HG02798 (cell line): Measurements from ENCODE around the gene MCTP1.

ENCODE experiments used
- ATAC-seq: cut with Tn5 transposase; IDR thresholded peaks from one replicate; pipeline ENCODE4 v1.9.1; 2021; ENCODE audit warnings: mild to moderate bottlenecking; ENCODE audit not compliant: unreplicated experiment, poor library complexity

Gene MCTP1

DNA sequence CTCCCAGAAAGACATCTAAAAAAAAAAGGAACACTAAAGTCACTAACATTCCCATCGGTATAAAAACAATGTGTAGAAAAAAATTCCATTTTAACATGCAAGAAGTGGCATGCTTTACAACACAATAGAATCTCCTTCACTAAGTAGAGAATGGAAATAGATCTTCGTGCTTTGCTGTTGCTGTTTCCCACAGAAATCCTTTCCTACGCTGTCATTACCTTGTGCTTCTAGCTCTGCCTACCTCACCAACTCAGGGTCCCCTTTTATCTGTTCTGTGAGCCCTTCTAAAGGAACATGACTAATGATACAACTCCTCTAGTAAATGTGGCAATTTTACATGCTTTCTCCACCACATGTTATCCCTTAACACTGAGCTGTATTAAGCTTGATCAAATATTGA is 202.9 kb downstream of the MCTP1 start:
- ATAC-seq: peak; percentile 0

DNA sequence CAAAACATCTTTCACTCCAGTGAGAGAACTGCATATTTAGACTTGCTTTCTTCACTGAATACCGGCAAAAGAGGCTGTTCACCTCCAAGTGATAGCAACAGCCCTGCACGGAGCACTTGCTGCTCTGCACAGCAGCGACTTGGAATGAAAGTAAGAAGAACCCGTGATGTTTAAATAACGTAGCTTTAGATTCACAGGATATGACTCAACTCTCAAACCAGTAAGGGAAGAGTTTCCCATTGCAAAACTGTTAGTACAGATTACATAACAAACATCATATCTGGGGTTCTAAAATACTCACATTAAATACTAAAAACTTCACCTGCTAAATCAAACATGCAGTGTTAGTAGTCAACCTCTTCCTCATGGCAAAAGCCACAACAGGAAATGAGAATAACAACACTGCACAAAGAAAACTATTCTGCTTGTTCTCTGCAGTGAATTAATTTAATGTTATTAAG is 203.4 kb downstream of the MCTP1 start:
- peak; percentile 92 for ATAC-seq

DNA sequence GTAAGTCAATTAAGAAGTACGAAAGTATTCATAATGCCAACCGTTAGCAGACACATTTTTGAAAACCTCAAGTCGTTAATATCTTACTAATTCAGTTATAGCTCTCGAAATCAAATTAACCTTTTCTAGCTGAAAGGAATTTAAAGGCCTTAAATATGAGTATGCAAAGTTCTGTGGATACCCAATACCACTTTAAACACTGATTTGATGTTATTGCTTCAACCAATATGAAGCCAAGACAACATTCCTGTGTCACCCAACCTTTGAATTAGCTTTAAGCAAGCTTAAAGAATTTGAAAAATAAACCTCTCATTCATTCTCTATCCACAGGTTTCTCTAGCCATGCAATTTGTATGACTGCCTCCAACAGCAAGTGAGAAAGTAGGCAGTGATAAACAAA is 204.5 kb downstream of the MCTP1 start:
- no peak for ATAC-seq

DNA sequence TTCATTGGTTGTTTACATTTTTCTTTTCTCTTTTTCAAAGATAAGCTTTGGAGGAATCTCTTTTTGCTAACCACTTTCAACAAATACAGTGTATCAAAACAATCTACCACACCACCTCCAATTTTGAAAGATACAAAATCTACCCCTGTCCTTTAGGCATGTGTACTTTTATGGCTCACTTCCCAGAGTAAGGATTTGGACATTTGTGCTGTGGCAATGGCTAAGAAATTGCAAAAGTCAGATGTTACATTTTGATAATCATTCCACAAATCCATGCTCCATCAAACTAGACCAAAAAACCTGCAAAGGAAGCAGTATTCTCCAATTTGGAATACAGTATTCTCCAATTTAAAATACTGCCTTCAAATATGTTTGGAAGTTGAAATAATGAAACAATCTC is 204.9 kb downstream of the MCTP1 start:
- ATAC-seq: no peak

DNA sequence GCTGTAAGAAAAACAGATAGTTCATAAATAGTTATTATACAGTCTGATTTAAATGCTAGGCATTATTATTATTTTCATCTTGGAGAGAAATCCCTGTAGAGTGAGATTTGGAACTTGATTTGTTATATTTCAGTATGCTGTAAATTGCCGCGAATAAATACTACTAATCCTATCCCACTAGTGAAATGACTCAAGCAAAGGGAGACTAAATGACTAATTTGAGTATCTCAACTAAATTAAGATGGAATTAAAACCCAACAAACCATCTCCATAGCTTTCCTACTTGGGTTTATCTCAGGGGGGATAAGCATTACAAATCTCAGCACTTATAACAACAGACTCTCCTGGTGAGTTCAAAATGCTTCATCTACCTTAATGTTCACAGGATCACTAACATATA is 206.0 kb downstream of the MCTP1 start:
- no peak for ATAC-seq

DNA sequence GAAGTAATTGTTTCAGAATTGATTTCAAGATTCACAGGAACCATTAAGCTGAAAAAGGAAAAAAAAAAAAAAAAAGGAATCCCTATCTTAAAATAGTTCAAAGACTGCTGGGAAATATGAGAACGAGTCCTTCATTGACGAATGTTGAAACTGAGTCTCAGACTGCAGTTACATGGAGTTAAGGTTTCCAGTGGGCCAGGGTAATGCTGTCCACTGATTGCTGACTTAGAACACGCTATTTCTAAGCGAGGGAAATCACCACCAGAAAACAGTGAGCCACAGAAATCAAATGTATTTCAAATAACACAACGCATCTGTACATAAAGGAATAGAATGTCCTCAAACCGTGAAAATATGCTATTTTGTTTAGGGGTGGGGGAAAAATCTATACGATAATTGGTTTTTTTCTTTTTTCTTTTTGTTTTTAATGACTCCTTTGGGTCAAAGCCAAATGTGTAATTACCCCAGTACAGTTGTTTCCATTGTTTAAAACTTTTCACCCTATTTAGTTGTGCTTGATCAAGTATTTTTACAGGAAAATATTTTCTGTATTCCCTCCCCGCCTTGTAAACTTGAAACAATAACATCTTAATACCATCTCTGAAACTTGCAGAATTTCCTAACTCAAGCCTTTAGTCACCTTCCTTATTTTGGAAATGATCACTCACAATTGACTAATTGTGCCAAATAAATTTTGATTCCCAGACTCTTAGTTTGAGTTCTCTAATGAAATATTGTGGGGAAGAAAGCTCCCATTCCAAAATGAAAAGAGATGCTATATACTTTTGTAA is 208.3 kb downstream of the MCTP1 start:
- ATAC-seq: no peak

DNA sequence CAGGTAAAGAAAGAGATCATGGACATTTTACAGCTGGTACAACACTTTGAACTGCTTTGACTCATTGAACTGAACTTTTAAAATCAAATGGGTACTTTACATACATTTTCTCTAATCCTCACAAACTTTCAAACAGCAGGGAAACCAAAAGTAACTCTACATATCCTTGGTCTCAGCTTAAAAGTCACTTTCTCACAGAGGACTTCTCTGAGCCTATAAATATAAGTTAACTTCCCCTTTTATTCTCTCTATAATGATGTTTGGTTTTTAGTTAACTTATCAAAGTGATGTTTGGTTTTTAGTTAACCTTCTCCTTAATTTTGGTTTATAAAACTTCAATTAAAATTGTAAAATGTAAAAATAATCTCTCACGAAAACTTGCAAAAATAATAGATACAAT is 209.8 kb downstream of the MCTP1 start:
- ATAC-seq: peak; percentile 43

DNA sequence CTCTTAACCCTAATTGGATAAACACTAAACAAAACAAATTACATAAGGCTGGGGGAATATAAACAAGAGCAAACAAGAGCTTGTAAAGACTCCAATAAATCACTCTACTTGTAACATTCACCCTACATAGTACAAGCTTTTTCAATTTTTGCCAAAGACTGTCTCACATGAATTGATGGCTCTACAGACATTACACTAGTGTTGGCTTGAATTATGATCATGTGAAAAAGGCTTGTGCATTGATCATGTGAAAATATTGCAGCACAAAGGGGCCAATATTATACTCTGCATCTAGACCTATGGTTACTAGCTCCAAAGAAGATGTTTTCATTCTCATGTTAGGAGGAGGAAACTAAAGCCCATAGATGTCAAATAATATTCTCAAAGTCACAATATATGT is 212.6 kb downstream of the MCTP1 start:
- no peak for ATAC-seq

DNA sequence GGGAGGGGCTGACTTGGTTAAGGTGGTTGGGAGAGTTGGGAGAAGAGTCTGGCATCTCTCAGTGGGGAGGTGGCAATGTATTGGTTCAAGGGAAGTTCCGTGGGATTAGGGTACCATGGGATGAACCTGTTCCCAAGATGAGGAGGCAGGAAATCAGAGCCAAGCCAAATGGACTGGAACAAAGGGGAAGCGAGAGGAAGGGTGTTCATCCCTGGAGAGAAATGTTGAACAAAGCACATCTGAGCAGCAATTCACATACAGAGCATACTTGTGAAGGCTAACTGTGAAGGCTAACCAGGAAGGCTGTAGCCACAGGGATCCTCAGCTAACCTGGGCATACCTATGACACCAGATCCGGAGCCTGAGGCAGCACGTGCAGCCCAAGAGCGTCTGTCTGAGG is 214.0 kb downstream of the MCTP1 start:
- ATAC-seq: no peak

DNA sequence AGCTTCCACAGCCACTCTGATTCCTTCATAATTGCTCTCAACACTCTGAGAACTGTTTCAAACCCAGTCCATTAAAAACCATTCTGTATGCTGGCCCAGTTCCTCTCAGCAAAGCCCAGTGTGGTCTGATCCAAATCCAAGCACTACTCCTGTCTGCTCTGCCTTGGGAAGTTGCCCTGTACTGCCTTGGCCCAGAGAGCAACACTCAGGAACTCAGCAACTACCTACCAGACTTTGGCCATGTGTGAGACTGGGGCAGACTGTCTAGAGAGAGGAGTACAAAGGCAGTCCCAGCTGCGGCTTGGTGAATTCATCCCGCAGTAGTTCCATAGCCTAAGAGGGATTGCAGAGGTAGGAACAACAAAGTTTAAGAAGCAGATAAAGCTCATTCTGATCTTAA is 214.4 kb downstream of the MCTP1 start:
- ATAC-seq: no peak

DNA sequence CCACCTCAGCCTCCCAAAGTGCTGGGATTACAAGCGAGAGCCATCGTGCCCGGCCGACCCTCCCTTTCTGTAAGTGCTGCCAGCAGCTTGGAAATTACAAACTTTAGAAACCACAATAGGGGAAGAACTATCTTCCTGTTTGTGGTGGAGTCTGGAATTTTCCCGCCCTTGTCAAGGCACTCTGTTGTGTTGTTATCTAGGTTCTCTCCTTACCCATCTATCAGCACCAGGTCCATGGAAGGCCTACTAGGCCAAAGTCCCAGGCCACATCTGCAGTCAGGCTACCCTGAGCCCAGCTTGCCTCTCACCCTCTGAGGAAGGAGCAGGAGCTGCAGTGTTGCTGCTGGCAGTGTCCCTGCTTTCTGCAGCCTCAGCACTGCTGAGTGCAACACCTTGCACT is 214.9 kb downstream of the MCTP1 start:
- no peak for ATAC-seq

DNA sequence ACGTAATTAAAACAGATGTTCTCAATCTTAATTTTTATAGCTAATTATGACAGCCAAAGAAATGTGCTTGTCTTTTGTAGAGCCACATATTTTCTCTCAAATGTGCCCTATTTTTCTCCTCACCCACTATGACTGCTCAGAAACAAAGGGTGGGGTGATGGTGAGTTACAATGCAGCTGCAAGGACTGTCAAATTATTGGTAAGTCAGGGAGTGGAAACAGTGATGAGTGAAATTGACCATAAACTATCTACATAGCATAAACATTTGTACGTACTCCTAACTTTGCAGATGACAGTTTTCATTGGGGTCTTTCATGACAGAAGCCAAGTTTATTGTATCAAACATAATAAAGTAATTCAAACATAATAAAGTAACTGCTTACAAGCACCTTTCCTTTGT is 215.9 kb downstream of the MCTP1 start:
- no peak for ATAC-seq

DNA sequence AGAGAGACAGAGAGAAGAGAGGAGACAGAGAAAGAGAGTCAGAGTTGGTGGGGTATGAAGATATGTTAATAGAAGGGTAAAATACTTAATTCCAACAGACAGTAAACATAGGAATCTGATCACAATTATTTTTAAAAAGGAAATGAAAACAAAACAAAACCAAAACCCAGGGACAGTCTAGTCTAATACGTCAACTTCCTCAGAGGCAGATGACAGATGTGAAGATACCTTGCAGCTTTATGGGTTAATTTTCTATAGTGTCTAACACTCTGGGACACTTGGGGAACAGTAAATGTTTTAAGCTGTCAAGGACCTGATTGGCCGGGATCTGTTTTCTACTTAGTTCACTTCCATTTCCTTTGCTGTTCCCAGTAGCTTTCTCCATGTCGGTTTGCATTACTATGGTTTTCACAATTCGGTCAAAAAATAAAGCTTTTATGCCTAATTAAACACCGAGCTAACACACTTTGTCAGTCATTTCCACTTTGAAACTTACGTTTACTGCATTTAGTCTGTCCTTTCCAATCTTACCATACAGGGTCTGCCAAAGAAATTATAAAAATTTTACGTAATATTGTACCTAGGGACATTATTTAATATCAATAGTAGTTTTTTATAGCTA is 216.5 kb downstream of the MCTP1 start:
- peak; percentile 57 for ATAC-seq

DNA sequence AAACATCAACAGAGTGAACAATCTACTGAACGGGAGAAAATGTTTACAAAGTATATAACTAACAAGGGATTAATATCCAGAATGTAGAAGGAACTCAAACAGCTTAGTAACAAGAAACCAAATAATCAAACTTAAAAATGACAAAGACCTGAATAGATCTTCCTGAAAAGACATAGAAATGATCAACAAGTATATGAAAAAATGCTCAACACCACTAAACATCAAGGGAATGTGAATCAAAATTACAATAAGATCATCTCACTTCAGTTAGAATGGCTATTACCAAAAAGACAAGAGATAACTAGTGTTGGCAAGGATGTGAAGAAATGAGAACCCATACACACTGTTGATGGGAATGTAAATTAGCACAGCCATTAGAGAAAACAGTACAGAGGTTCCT is 218.8 kb downstream of the MCTP1 start:
- ATAC-seq: no peak

DNA sequence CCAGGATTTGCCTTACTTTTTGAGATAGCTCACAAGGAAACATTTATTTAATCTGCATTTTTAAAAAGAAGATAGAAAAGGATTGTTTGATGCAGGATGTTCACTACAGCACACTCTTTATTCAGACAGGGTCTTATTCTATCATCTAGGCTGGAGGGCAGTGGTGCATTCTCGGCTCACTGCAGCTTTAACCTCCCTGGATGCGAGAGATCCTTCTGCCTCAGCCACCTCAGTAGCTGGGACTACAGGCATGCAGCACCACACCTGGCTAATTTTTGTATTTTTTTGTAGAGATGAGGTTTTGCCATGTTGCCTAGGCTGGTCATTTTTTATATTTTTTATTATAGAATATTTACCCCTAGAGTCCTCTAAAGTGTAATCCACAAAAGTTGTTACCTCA is 221.4 kb downstream of the MCTP1 start:
- ATAC-seq: no peak

DNA sequence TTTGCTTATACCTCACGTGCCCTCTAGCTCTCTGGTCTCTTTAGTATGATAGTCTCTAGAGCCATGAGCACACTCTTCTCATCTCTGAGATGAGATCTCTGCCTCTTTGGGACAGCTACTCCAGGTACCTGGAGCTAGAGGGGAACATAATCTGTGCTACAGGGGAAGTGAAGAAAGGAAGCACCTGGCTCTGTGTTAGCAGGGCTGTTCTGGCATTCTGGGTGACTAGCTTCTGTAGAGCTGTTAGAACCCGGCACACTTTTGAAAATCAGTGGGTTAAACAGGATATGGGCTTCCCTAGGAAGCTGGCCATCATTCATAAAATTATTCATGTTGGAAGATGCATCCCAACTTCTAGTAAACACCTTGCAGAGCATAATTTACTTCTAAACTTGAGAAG is 224.8 kb downstream of the MCTP1 start:
- ATAC-seq: no peak

DNA sequence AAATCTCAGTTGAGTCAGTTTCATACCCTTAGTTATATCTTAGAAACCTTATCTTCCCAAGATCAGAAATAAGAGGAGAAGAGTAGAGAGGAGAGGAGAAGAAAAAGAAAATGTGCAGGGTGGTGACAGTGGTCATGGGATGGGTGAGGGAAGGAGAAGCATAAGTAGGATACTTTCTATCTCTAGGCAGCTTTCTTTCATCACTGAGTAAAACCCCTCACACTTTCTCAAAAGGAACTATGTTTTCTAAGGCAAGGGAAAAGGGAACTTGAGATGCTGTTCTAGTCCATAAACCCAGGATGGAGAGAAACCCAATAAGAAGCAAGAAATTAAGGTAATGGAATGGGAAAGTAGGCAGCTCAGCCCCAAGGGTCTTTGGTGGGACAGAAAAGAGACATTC is 225.3 kb downstream of the MCTP1 start:
- ATAC-seq: no peak

DNA sequence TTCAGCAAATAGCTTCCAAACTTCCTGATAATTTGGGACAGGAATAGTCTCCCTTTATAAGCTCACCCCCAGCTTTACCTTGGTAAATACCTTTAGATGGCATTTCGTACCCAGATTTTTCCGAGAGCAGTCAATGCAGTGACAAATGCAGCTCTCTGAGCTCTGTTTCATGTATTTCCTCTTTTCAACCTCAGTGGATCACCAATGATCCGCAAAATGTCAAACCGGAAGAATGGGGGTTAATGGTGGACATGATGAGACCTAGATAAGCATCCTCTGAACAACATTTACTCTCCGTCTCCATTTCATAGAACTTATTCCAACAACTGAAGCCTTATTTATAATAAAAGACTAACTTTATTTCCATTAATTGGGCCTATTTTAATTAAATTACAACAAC is 227.3 kb downstream of the MCTP1 start:
- ATAC-seq: no peak

DNA sequence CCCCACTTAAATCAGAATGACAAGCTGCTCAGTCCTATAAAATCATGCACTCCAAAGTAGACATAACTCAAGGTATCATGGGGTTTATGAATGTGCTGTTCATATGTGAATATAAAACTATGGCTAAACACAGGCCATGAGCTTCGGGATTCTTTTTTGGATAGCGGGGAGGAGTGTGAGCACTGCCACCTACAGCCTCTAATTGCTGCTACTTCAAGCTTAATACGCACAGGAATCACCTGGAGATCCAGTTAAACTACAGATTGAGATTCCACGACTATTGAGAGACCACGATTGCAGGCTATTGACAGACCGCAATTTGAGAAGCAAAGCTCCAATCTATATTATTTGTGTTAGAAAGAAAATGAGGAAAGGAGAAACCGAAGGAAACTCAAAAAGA is 231.6 kb downstream of the MCTP1 start:
- ATAC-seq: no peak

DNA sequence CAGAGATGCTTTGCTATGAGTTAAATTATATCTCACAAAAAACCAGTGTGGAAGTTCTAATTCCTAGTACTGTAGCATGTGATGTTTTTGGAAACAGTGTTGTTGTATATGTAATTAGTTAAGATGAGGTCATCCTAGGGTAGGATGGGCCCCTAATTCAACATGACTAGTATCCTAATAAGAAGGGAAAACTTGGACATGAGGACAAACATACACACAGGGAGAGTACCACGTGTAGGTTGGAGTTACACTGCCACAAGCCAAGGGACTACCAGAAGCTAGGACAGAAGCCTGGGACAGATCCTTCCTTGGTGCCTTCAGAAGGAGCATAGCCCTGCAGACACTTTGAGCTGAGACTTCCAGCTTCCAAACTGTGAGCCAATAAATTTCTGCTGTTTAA is 234.2 kb downstream of the MCTP1 start:
- ATAC-seq: no peak

DNA sequence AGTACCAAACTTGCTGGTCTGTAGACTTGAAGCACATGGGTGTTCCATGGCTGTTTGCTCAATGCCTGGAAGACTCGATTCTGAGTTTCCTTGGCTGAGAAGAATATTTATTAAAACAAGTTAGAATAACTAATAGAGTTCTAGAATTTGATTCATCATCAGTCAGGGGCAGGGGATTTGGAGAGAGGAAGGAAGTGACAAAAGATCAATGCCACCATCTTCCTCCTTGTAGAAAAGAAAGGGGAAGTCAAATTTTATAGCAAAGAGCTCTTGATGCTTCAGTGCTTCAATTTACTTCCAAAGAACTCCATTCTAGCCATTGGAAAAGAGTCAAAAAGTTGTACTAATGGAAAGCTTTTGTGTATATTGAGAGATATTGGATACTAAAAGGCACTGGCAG is 236.3 kb downstream of the MCTP1 start:
- no peak for ATAC-seq
